Activated CD8-positive, alpha-beta memory T cell treated with anti-CD3 and anti-CD28 coated beads, Interleukin-2, amount 50 U/mL, for 24 hours (primary cell): Measurements from ENCODE around the gene NEK8.

Source experiments
- DNase-seq: peaks from one replicate; pipeline ENCODE4 v3.0.0-alpha.2; 2020; ENCODE audit errors: extremely low read depth

Gene NEK8

GRCh38 chr17:28728364-28729200 lies at the start of gene NEK8:
TSS of gene NEK8 (plus strand) at chr17:28728788. CDS start at chr17:28728814, 26 bp downstream.
- peak; percentile 97 for DNase-seq

GRCh38 chr17:28682655-28683054 lies 45.9 kb upstream of the NEK8 start:
- no peak for DNase-seq

- no peak for DNase-seq
Measured at GRCh38 chr17:28684963-28685362, 43.6 kb upstream of the NEK8 start.

- no peak for DNase-seq
Measured at GRCh38 chr17:28685366-28685765, 43.2 kb upstream of the NEK8 start.

GRCh38 chr17:28686296-28686695 lies 42.3 kb upstream of the NEK8 start:
- no peak for DNase-seq

- no peak for DNase-seq
Measured at GRCh38 chr17:28688481-28688880, 40.1 kb upstream of the NEK8 start.

GRCh38 chr17:28689011-28689410 lies 39.6 kb upstream of the NEK8 start:
- DNase-seq = no peak

- no peak for DNase-seq
Measured at GRCh38 chr17:28693869-28694268, 34.7 kb upstream of the NEK8 start.

GRCh38 chr17:28698253-28698941 lies 30.2 kb upstream of the NEK8 start:
- no peak for DNase-seq

- DNase-seq = no peak
Measured at GRCh38 chr17:28700278-28700677, 28.3 kb upstream of the NEK8 start.

- DNase-seq = no peak
Measured at GRCh38 chr17:28700830-28701492, 27.6 kb upstream of the NEK8 start.

- no peak for DNase-seq
Measured at GRCh38 chr17:28702026-28702751, 26.4 kb upstream of the NEK8 start.

GRCh38 chr17:28702752-28703150 lies 25.8 kb upstream of the NEK8 start:
- no peak for DNase-seq

- no peak for DNase-seq
Measured at GRCh38 chr17:28703552-28704218, 24.9 kb upstream of the NEK8 start.

- no peak for DNase-seq
Measured at GRCh38 chr17:28704219-28704858, 24.2 kb upstream of the NEK8 start.

GRCh38 chr17:28705074-28705659 lies 23.4 kb upstream of the NEK8 start:
- no peak for DNase-seq

- no peak for DNase-seq
Measured at GRCh38 chr17:28705728-28706334, 22.8 kb upstream of the NEK8 start.

- no peak for DNase-seq
Measured at GRCh38 chr17:28706471-28707338, 21.9 kb upstream of the NEK8 start.

- DNase-seq = no peak
Measured at GRCh38 chr17:28707339-28707720, 21.3 kb upstream of the NEK8 start.
